Adipocyte (in vitro differentiated cells): Measurements from ENCODE around the gene GMIP.
"Not testable (repeated sequence)": the region's sequence is repeated elsewhere in the genome, so short reads cannot be mapped to it uniquely, and the experiment has no call there.

Experiments
- DNase-seq: peaks from one replicate; pipeline ENCODE4 v3.0.0-alpha.2; 2015; ENCODE audit warnings: low read depth
- H3K27me3 ChIP-seq: replicated peaks from 2 replicates; pipeline ENCODE4 v1.7.0; 2013; ENCODE audit warnings: mild to moderate bottlenecking, low read length, moderate library complexity; ENCODE audit not compliant: control insufficient read depth, insufficient read depth
- H3K36me3 ChIP-seq: 2 replicates; pipeline ENCODE4 v1.7.0; 2013; ENCODE audit warnings: low read length, mild to moderate bottlenecking, moderate library complexity; ENCODE audit not compliant: control insufficient read depth, insufficient read depth, severe bottlenecking
- H3K4me1 ChIP-seq: 2 replicates; pipeline ENCODE4 v1.7.0; 2013; ENCODE audit warnings: mild to moderate bottlenecking, low read length, moderate library complexity; ENCODE audit not compliant: control insufficient read depth, insufficient read depth
- H3K4me3 ChIP-seq: 2 replicates; pipeline ENCODE4 v1.7.0; 2013; ENCODE audit warnings: mild to moderate bottlenecking, low read length, moderate library complexity
- H3K9ac ChIP-seq: 2 replicates; pipeline ENCODE4 v1.7.0; 2013; ENCODE audit warnings: mild to moderate bottlenecking, low read length, moderate library complexity
- H3K9me3 ChIP-seq: 2 replicates; pipeline ENCODE4 v1.7.0; 2013; ENCODE audit warnings: mild to moderate bottlenecking, low read length, moderate library complexity; ENCODE audit not compliant: control insufficient read depth

GMIP gene

GRCh38 chr19:19668230-19669012 lies 25.0 kb upstream of the GMIP start, which contains the start of gene ZNF101:
Gene ZNF101 (plus strand): TSS chr19:19668839. CDS start chr19:19668964, 125 bp downstream.
- no peaks in the 10 kb centered on the region for H3K27me3 ChIP-seq
- peaks cover 14% of the 10 kb centered on the region for H3K4me1 ChIP-seq
- DNase-seq: peak; percentile 96
- no peaks in the 10 kb centered on the region for H3K9me3 ChIP-seq
- H3K36me3 ChIP-seq: no peaks in the 10 kb centered on the region
- H3K9ac ChIP-seq: peak within 1 kb of the TSS; percentile 94
- H3K4me3 ChIP-seq: peak within 1 kb of the TSS; percentile 92

- peaks cover 32% of the 10 kb centered on the region for H3K4me1 ChIP-seq
- DNase-seq, H3K36me3 ChIP-seq, H3K9me3 ChIP-seq, H3K9ac ChIP-seq, H3K4me3 ChIP-seq, H3K27me3 ChIP-seq: not testable (repeated sequence)
Measured at GRCh38 chr19:19665420-19665948, 22.0 kb upstream of the GMIP start.

- Histone ChIP-seq H3K27me3 (no peaks in the 10 kb centered on the region), H3K9ac (peak within 1 kb of the TSS; percentile 99), H3K36me3 (peaks cover 12% of the 10 kb centered on the region), H3K4me3 (peak within 1 kb of the TSS; percentile 94), H3K9me3 (no peaks in the 10 kb centered on the region), H3K4me1 (peaks cover 23% of the 10 kb centered on the region)
- DNase-seq: peak; percentile 97
Measured at GRCh38 chr19:19663256-19664120, 20.0 kb upstream of the GMIP start, which contains the start of gene ATP13A1. Gene ATP13A1 (minus strand): TSS chr19:19663676. CDS start chr19:19663666, 10 bp downstream.

GRCh38 chr19:19662871-19663255 lies 19.4 kb upstream of the GMIP start:
- no peaks in the 10 kb centered on the region for H3K9me3 ChIP-seq
- H3K4me3 ChIP-seq: peak overlapping the region; percentile 94
- DNase-seq: no peak
- peak overlapping the region; percentile 99 for H3K9ac ChIP-seq
- no peaks in the 10 kb centered on the region for H3K27me3 ChIP-seq
- H3K36me3 ChIP-seq: peaks cover 18% of the 10 kb centered on the region
- peaks cover 18% of the 10 kb centered on the region for H3K4me1 ChIP-seq

- H3K9me3 ChIP-seq: no peaks in the 10 kb centered on the region
Measured at GRCh38 chr19:19662344-19662743, 18.9 kb upstream of the GMIP start.

GRCh38 chr19:19661675-19662251 lies 18.3 kb upstream of the GMIP start:
- peak overlapping the region; percentile 94 for H3K4me3 ChIP-seq
- no peak for DNase-seq
- peaks cover 29% of the 10 kb centered on the region for H3K36me3 ChIP-seq
- H3K9ac ChIP-seq: peak overlapping the region; percentile 99
- H3K4me1 ChIP-seq: peaks cover 18% of the 10 kb centered on the region
- H3K27me3 ChIP-seq: no peaks in the 10 kb centered on the region
- H3K9me3 ChIP-seq: no peaks in the 10 kb centered on the region

More at GRCh38 chr19:19662344-19662743, 18.9 kb upstream of the GMIP start:
- Histone ChIP-seq H3K4me1 (peaks cover 18% of the 10 kb centered on the region), H3K9ac (peak overlapping the region; percentile 99), H3K27me3 (no peaks in the 10 kb centered on the region), H3K36me3 (peaks cover 23% of the 10 kb centered on the region), H3K4me3 (peak overlapping the region; percentile 94)
- no peak for DNase-seq

GRCh38 chr19:19661141-19661674 lies 17.8 kb upstream of the GMIP start:
- H3K9me3 ChIP-seq: no peaks in the 10 kb centered on the region
- H3K9ac ChIP-seq: no peak overlapping the region
- no peak for DNase-seq
- no peaks in the 10 kb centered on the region for H3K27me3 ChIP-seq
- peaks cover 34% of the 10 kb centered on the region for H3K36me3 ChIP-seq
- peak overlapping the region; percentile 94 for H3K4me3 ChIP-seq
- H3K4me1 ChIP-seq: peaks cover 18% of the 10 kb centered on the region

- peaks cover 49% of the 10 kb centered on the region for H3K36me3 ChIP-seq
Measured at GRCh38 chr19:19659646-19660245, 16.3 kb upstream of the GMIP start.

GRCh38 chr19:19657397-19657783 lies 13.9 kb upstream of the GMIP start:
- peaks cover 17% of the 10 kb centered on the region for H3K4me1 ChIP-seq
- no peak overlapping the region for H3K4me3 ChIP-seq
- no peaks in the 10 kb centered on the region for H3K27me3 ChIP-seq
- H3K36me3 ChIP-seq: peaks cover 72% of the 10 kb centered on the region
- H3K9me3 ChIP-seq: no peaks in the 10 kb centered on the region
- no peak for DNase-seq
- no peak overlapping the region for H3K9ac ChIP-seq

More at GRCh38 chr19:19659646-19660245, 16.3 kb upstream of the GMIP start:
- Histone ChIP-seq H3K4me1 (peaks cover 18% of the 10 kb centered on the region), H3K9ac (no peak overlapping the region), H3K9me3 (no peaks in the 10 kb centered on the region), H3K4me3 (no peak overlapping the region), H3K27me3 (no peaks in the 10 kb centered on the region)
- DNase-seq: no peak
